ENCODE data around the gene CANX. TPM values are rescaled to one million over a fixed set of nuclear protein-coding genes. Genes with fewer than 3 reads are reported as not detected.
"Not testable (repeated sequence)": the region's sequence is repeated elsewhere in the genome, so short reads cannot be mapped to it uniquely, and the experiment has no call there.

Gene CANX
- total RNA-seq, 2 experiments from 2014 or later = 273 to 457 TPM

DNA sequence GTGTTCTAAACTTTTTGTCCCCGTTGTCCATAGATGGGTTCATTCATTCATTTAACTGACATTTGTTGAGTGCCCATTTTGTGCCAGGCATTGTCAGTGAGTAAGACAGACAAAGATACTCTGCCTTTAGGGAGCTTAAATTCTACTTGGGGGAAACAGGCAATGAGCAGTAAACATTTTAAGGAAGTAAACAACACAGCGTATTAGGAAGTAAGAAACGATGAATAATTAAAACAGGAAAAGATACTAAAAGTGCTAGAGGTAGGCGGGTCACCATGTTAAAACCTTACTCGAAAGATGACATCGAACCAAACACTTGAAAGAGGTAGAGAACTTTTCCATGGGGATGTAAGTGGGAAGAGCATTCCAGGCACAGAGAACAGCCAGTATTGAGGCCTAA is 28.3 kb downstream of the CANX start:
- no peaks in the 10 kb centered on the region for H3K9me3 Mint-ChIP-seq (ENCODE audit: low read depth)
- H3K36me3 Mint-ChIP-seq = peaks cover 53% of the 10 kb centered on the region
- ATAC-seq (no peak), DNase-seq (no peak)
- H3K27me3 Mint-ChIP-seq = no peaks in the 10 kb centered on the region
- H3K4me3 Mint-ChIP-seq = no peak overlapping the region
- H3K27ac Mint-ChIP-seq = peak overlapping the region; percentile 19
- CTCF ChIA-PET = no interaction called here
- peaks cover 18% of the 10 kb centered on the region for H3K4me1 Mint-ChIP-seq

DNA sequence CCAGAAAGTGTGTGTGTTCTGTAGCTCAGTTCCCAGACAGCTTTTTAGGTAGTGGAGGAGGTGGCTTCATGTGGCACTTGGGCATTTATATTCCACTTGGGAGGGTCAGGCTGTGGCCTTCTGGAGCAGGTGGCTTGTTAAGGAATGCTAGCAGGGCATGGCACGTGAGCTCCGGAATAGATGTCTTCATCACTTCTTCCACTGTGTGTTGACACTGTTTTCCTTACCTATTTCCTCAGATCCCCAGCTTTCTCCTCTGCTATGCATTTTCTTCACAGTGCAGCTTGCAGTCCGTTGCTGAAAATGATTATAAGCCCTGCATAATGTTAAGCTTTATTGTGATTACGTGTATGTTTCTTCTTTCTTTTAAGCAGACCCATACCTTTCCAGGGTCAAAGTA is 30.5 kb downstream of the CANX start:
- ATAC-seq (no peak), DNase-seq (no peak)
- CTCF ChIA-PET = interaction anchor here (1.9 kb wide), 1 partner anchor 26 kb away, joined by 5 read pairs; no protein-coding TSS in a partner anchor
- Mint-ChIP-seq H3K4me3 (no peak overlapping the region), H3K27me3 (no peaks in the 10 kb centered on the region), H3K4me1 (peaks cover 21% of the 10 kb centered on the region), H3K36me3 (peaks cover 33% of the 10 kb centered on the region), H3K27ac (no peak overlapping the region), H3K9me3 (ENCODE audit: low read depth) (no peaks in the 10 kb centered on the region)

DNA sequence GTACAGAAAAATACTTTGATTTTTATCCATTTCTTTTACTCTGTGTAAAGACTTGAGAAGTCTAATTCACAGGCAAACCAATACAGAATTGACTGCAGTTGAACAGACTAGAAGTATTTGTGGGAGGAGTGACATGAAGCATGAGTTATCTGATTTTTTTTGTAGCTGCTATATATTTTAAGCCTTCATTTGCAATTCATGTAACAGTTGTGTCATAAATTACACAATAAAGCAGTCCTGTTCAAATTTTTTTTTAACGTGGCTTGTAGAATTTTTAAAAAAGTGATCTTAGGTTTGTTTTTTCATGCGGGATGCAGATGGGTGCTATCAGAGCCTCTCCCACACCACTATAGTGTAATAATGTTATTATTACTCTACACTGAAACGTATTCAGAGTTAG is 31.0 kb downstream of the CANX start:
- ATAC-seq = no peak
- Mint-ChIP-seq H3K4me3 (no peak overlapping the region), H3K27ac (peak overlapping the region; percentile 15), H3K4me1 (peaks cover 25% of the 10 kb centered on the region), H3K36me3 (peaks cover 32% of the 10 kb centered on the region), H3K9me3 (ENCODE audit: low read depth) (no peaks in the 10 kb centered on the region), H3K27me3 (no peaks in the 10 kb centered on the region)
- CTCF ChIA-PET = interaction anchor here (1.9 kb wide), 1 partner anchor 27 kb away, joined by 5 read pairs; no protein-coding TSS in a partner anchor
- no peak for DNase-seq

DNA sequence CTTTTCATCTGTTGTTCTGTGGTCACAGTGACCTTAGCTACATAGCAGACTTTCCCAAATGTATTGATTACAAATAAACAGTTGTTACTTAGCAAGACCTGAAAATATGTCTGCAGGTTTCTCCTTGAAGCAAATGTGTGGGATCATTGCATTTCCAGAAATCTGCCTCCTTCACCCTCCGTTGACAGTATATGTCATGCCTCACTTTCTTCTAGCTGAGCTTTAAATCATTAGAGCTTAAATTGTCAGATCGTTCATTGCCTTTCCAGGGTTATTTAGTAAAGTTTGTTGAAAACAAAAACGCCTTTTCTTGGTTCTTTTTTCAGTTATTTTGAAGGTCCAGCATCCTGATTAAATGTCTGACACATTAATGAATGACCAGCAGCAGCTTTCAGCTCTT is 31.6 kb downstream of the CANX start:
- Mint-ChIP-seq H3K4me3 (no peak overlapping the region), H3K4me1 (peaks cover 28% of the 10 kb centered on the region), H3K9me3 (ENCODE audit: low read depth) (no peaks in the 10 kb centered on the region), H3K27me3 (no peaks in the 10 kb centered on the region), H3K36me3 (peaks cover 33% of the 10 kb centered on the region), H3K27ac (peak overlapping the region; percentile 19)
- ATAC-seq = no peak
- DNase-seq = no peak
- CTCF ChIA-PET = interaction anchor here (1.9 kb wide), 1 partner anchor 27 kb away, joined by 5 read pairs; no protein-coding TSS in a partner anchor

DNA sequence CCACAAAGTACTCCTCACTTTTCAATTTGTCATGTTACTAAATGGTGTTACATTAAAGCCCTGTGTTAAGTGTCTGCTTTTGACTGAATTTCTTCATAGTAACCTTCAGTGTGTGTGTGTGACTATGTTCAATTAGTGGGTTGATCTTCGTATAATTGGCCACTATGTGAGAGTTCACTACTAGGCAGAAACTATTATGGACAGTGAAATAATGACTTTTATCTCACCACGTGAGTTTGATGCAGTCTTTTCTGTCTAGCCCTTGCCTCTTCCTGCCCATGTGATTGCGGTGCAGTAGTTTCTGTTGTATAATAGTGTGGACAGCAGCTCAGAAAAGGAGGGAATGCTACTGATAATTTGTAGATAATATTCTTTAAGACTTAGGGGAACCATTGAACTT is 32.1 kb downstream of the CANX start:
- no peaks in the 10 kb centered on the region for H3K9me3 Mint-ChIP-seq (ENCODE audit: low read depth)
- H3K36me3 Mint-ChIP-seq = peaks cover 33% of the 10 kb centered on the region
- no peak for ATAC-seq
- CTCF ChIA-PET = interaction anchor here (1.9 kb wide), 1 partner anchor 28 kb away, joined by 5 read pairs; no protein-coding TSS in a partner anchor
- H3K4me1 Mint-ChIP-seq = peaks cover 30% of the 10 kb centered on the region
- H3K27ac Mint-ChIP-seq = peak overlapping the region; percentile 40
- no peak for DNase-seq
- H3K4me3 Mint-ChIP-seq = no peak overlapping the region
- H3K27me3 Mint-ChIP-seq = no peaks in the 10 kb centered on the region

DNA sequence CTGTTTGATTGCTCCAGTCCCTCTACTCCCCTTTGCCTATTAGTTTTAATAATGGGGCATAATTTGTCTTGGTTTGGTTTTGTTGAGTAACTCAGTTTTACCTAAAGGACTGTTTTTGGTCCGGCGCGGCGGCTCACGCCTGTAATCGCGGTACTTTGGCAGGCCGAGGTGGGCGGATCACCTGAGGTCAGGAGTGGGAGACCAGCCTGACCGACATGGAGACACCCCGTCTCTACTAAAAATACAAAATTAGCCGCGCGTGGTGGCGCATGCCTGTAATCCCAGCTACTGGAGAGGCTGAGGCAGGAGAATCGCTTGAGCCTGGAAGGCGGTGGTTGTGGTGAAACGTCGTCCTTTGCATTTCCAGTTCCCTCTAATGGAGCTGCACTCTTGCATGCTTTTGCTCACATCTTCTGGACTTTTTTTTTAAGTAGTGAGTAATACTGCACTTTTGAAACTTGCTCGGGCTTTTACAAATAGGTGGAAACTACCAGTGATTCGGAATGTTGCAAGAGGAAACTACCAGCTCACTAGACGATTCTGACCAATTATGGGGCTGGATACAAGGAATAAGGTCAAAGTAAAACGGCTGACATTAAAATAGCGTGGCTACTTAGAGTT is 33.1 kb downstream of the CANX start:
- Mint-ChIP-seq H3K4me3 (peak overlapping the region; percentile 96), H3K9me3 (ENCODE audit: low read depth) (no peaks in the 10 kb centered on the region), H3K27ac (peak overlapping the region; percentile 82), H3K27me3 (no peaks in the 10 kb centered on the region), H3K4me1 (peaks cover 33% of the 10 kb centered on the region), H3K36me3 (peaks cover 33% of the 10 kb centered on the region)
- ATAC-seq = no peak
- CTCF ChIA-PET = interaction anchor here (0.7 to 2.2 kb wide), 8 partner anchors 12 to 87 kb away, joined by 3 to 10 read pairs (median 6); no protein-coding TSS in a partner anchor
- peak; percentile 45 for DNase-seq

DNA sequence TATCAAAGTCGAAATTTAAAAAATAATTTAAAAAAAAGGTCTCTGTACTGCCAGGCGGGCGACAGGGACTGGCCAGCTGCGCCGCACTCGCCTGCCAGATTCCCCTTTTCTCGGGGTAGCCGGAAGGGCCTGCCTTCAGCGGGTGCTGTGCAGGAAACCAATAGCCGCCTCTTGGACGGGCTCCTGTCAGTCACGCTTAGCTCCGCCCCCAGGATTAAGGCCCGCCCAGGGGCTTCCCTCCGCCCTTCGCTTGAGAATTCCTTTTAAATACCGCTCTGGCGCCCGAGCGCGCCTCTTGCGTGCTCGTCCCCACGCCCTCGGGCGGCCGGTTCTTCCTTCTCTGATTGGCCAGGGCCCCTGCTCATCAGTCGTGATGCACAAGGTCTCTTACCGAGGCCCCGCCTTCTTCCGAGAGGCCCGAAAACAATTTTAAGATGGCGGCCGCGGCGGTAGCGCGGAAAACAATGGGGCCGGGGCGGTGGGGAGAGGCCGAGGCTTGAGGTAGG is 33.7 kb downstream of the CANX start, which contains the start of gene MAML1:
Gene MAML1 (plus strand): TSS at position 411 of the 506 bp plus-strand sequence. CDS start 291 bp downstream, outside the sequence.
- ATAC-seq = peak; percentile 97

DNA sequence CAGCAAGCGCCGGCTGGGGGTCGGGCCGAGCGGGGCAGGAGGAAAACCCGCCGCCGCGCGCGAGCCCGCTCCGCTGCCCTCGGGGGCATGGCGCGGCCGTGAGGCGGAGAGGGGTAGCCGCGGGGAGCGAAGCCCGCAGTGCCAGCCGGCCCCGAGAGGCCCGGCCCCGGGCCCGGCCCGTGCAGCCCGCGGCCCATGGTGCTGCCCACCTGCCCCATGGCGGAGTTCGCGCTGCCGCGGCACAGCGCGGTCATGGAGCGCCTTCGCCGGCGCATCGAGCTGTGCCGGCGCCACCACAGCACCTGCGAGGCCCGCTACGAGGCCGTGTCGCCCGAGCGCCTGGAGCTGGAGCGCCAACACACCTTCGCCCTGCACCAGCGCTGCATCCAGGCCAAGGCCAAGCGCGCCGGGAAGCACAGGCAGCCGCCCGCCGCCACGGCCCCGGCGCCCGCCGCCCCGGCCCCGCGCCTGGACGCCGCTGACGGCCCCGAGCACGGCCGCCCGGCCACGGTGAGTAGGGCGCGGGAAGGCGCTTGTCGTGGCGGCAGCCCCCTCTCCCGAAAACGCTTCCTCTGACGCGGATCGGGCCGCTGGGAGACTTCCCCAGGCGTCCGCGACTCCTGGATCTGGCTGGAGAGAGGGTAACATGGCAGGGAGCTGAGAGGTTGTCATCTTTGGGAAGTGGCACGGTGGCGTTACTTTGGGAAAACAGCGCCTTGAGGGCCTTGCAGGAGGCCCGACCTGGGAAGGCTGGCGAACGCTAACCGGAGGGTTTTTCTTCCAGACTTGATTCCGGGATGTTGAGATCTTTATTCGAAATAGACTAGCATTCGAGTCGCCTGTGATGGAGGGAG is 34.4 kb downstream of the CANX start:
- Mint-ChIP-seq H3K36me3 (peaks cover 38% of the 10 kb centered on the region), H3K4me1 (peaks cover 42% of the 10 kb centered on the region), H3K9me3 (ENCODE audit: low read depth) (no peaks in the 10 kb centered on the region), H3K4me3 (peak overlapping the region; percentile 96), H3K27ac (peak overlapping the region; percentile 91), H3K27me3 (no peaks in the 10 kb centered on the region)
- DNase-seq (peak; percentile 58), ATAC-seq (peak; percentile 52)
- CTCF ChIA-PET = interaction anchor here (1.0 to 2.2 kb wide), 7 partner anchors 11 to 86 kb away, joined by 3 to 10 read pairs (median 6); no protein-coding TSS in a partner anchor

More for the DNA sequence above, 33.7 kb downstream of the CANX start, which contains the start of gene MAML1:
- Mint-ChIP-seq H3K4me3 (peak within 1 kb of the TSS; percentile 96), H3K27me3 (no peaks in the 10 kb centered on the region), H3K9me3 (ENCODE audit: low read depth) (no peaks in the 10 kb centered on the region), H3K4me1 (peaks cover 38% of the 10 kb centered on the region), H3K27ac (peak within 1 kb of the TSS; percentile 91), H3K36me3 (peaks cover 34% of the 10 kb centered on the region)
- CTCF ChIA-PET = interaction anchor here (0.7 to 2.2 kb wide), 8 partner anchors 11 to 87 kb away, joined by 3 to 10 read pairs (median 6); no protein-coding TSS in a partner anchor
- peak; percentile 100 for DNase-seq

DNA sequence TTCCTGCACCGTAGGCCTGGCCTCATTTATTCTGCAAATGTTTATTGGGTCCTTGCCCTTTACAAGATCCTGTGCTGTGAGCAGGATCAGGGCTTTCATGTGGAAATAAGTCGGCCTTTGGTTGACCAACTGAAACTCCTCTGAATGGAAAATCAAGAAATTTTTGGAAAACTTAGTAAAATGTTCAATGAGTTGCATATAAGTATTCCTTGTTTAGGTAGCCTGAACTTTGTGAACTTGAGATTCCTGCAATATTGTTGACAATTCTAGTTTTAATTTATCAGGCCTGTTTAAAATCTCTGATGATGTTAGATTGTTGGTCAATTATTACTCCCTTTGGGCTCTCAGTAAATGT is 35.0 kb downstream of the CANX start:
- Mint-ChIP-seq H3K36me3 (peaks cover 38% of the 10 kb centered on the region), H3K4me1 (peaks cover 48% of the 10 kb centered on the region), H3K27ac (peak overlapping the region; percentile 91), H3K27me3 (no peaks in the 10 kb centered on the region), H3K4me3 (peak overlapping the region; percentile 96), H3K9me3 (ENCODE audit: low read depth) (no peaks in the 10 kb centered on the region)
- CTCF ChIA-PET = interaction anchor here (1.0 to 1.9 kb wide), 2 partner anchors 10 to 37 kb away, joined by 3 to 6 read pairs; no protein-coding TSS in a partner anchor
- no peak for ATAC-seq
- DNase-seq = no peak

DNA sequence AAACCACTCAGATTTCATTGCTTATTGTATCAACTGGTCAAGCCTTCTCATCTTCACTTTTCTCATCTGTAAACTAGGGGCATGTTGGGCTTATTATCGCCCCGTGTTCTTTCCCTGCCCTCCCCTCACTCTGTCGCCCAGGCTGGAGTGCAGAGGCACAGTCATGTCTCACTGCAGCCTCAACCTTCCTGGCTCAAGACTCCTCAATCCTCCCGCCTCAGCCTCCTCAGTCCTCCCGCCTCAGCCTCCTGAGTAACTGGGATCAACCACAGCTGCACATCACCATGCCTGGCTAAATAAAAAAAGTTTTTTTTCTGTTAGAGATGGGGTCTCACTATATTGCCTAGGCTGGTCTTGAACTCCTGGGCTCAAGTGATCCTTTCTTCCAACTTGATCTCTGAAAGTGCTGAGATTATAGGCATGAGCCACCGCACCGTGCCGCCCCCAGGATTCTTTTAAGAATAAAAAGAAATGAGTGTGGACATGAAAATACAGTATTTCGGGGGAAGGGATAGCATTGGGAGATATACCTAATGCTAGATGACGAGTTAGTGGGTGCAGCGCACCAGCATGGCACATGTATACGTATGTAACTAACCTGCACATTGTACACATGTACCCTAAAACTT is 35.9 kb downstream of the CANX start:
- peaks cover 39% of the 10 kb centered on the region for H3K36me3 Mint-ChIP-seq
- DNase-seq (no peak), ATAC-seq (no peak)
- no peaks in the 10 kb centered on the region for H3K27me3 Mint-ChIP-seq
- peak overlapping the region; percentile 96 for H3K4me3 Mint-ChIP-seq
- peak overlapping the region; percentile 47 for H3K27ac Mint-ChIP-seq
- CTCF ChIA-PET = interaction anchor here (0.6 to 2.9 kb wide), 3 partner anchors 29 to 1531 kb away, joined by 3 to 9 read pairs (median 3); no protein-coding TSS in a partner anchor
- no peaks in the 10 kb centered on the region for H3K9me3 Mint-ChIP-seq (ENCODE audit: low read depth)
- H3K4me1 Mint-ChIP-seq = peaks cover 50% of the 10 kb centered on the region

DNA sequence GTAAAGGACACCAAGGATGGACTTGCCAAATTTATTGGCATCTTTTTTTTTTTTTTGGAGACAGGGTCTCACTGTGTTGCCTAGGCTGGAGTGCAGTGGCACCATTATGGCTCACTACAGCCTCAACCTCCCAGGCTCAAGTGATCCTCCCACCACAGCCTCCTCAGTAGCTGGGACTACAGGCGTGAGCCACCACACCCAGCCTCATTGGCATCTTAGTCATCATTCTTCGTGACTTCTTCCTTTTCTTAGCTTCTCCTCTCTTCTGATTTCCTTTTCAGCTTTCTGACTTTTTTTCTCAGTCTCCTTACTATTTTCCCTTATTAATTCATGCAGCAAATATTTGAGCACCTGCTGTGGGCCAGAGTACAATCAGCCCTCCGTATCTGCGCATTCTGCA is 40.0 kb downstream of the CANX start:
- DNase-seq (no peak), ATAC-seq (no peak)
- Mint-ChIP-seq H3K36me3 (peaks cover 41% of the 10 kb centered on the region), H3K4me1 (peaks cover 36% of the 10 kb centered on the region), H3K27ac (no peak overlapping the region), H3K9me3 (ENCODE audit: low read depth) (no peaks in the 10 kb centered on the region), H3K27me3 (no peaks in the 10 kb centered on the region), H3K4me3 (no peak overlapping the region)
- CTCF ChIA-PET = interaction anchor here (0.5 to 1.9 kb wide), 2 partner anchors 24 to 352 kb away, joined by 3 to 8 read pairs; no protein-coding TSS in a partner anchor

DNA sequence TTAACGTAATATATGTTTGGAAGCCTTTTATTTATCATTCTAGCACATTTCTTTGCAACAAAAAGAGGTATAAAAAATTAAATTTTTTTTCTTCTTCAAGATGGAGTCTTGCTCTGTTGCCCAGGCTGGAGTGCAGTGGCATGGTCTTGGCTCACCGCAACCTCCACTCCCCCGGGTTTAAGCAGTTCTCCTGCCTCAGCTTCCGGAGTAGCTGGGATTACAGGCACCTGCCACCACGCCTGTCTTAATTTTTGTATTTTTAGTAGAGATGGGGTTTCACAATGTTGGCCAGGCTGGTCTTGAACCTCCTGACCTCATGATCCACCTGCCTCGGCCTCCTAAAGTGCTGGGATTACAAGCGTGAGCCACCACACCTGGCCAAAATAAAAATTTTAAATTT is 45.3 kb downstream of the CANX start:
- DNase-seq; H3K4me1 Mint-ChIP-seq; H3K27me3 Mint-ChIP-seq; H3K4me3 Mint-ChIP-seq; ATAC-seq; H3K27ac Mint-ChIP-seq; H3K9me3 Mint-ChIP-seq (ENCODE audit: low read depth): not testable (repeated sequence)
- peaks cover 28% of the 10 kb centered on the region for H3K36me3 Mint-ChIP-seq
- CTCF ChIA-PET = interaction anchor here (0.6 to 2.3 kb wide), 2 partner anchors 11 to 1556 kb away, joined by 3 to 6 read pairs; partner anchors contain the start of gene MAML1

DNA sequence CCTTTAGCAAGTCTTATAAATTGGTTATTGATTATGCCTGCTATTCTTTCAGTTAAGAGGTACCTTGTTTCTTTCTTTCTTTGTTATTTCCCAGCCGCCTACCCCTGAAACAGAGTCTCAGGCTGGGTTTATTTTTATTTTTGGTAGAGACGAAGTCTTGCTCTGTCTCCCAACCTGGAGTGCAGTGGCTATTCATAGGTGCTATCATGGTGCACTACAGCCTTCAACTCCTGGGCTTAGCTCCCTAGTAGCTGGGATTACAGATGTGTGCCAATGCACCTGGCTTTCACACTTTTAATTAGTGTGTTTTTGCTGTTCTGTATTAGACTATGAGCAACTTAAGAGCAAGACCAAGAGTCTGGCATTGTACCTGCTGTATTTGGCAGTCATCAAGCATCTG is 48.1 kb downstream of the CANX start:
- Mint-ChIP-seq H3K9me3 (ENCODE audit: low read depth) (no peaks in the 10 kb centered on the region), H3K27me3 (no peaks in the 10 kb centered on the region), H3K4me3 (no peak overlapping the region), H3K4me1 (peaks cover 8% of the 10 kb centered on the region), H3K36me3 (peaks cover 22% of the 10 kb centered on the region), H3K27ac (no peak overlapping the region)
- CTCF ChIA-PET = no interaction called here
- ATAC-seq (no peak), DNase-seq (no peak)

Measured in activated CD8-positive, alpha-beta memory T cell treated with anti-CD3 and anti-CD28 coated beads, Interleukin-2, amount 10 ng/mL, durations not matched to agents 7 days and 5 days (primary cell).